SKM-1 treated with dmso at 0.1 percent for 144 hours (cell line): ENCODE results near the gene FLAD1.

Experiments used
- DNase-seq: peaks from one replicate; lab custom pipeline; 2025; ENCODE audit not compliant: unreplicated experiment; lab: John Stamatoyannopoulos, UW

The FLAD1 gene

DNA sequence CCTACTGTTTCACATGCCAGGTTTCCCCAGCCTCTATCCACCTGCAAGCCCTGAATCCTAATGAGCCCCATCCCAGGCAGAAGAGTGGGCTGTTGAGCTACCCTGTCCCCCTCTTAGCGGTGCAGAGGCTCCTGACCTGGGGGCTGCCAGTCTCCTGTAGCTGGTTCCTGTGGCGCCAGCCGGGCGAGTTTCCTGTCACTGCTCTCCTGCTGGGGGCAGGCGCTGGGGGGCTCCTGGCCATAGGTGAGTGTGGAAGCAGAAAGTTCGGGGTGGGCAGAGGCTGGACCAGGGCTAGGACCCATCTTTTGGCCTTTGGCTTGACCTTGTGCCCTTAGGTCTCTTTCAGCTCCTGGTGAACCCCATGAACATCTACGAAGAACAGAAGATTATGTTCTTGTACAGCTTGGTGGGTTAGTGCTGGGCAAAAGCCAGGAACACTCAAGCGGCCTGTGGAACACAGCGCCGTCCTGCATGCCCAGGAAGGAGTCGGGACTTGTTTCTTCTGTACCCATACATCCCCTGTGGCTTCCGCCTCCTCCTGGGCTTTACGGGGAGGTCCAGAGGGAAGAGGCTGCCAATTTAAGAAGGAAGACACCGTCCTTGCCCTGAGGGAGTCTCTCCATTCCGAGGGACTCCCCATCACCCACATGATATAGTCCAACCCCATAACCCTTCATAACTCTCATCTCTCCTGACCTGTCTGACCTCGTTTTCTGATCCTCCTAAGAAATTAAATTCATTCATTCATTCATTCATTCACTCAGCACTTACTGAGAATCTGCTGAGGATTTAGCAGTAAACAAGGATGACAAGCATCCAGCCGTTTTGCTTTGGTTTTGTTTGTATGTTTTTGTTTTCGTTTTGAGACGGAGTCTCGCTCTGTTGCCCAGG, 51.4 kb downstream of the FLAD1 start:
- no peak for DNase-seq

DNA sequence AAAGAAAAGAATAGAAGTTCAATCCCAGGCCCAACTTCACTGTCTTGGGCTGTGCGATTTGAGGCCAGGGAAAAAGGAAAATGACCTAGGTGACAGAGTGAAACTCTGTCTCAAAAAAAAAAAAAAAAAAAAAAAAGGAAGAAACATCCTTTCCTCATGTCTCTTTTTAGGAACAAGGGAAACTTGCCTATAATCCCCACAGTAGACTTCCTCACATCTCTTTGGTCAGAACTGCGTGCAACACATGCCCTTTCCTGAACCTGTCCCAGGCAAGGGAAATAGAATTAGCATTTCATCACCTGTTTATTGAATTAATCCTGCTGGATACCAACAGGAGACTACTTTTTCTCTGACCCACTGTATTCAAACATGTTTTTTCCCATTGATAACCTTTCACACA, 52.8 kb downstream of the FLAD1 start:
- no peak for DNase-seq

DNA sequence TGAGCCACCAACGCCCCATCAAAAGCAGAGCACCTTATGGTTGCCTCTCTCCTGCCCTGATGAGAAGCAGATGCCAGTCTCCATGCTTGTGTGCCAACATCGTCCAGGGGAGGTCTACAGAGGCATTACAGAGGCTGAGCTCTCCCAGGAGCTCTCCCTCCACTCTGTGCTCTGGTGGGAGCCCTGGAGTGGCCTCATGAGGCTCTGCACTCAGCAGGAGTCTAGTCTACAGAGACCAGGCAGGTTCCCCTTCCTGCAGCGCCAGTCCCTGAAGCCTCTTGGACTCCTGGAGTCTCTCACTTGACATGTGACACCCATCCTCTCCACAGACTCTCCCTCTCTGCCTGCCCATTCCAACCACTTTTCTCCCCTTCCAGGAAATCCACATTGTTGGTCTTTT, 53.9 kb downstream of the FLAD1 start:
- DNase-seq: no peak

DNA sequence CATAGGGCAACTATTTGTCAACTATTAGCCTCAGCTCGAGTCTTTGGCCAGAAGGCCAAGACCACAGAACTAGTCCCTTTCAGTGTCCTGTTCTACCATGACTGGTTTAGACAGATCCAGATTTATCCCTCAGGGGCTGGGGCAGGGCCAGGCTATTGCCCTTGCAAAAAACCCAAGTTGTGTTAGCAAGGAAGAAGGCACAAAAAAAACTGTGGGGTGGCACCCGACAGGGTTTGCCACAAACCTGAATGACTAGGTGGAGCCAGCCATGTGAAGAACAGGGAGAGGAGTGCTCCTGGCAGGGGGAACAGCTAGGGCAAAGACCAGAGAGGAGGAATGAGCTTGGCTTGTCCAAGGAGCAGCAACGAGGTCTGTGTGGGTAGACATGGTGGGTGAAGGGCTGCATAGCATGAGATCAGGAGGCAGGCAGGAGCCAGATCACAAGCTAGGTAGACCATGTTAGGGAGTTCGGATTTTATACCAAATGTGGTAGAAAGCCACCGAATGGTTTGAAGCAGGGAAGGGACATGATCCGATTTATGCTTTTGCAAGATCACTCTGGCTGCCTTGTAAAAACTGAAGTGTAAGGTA, 54.8 kb downstream of the FLAD1 start:
- no peak for DNase-seq

DNA sequence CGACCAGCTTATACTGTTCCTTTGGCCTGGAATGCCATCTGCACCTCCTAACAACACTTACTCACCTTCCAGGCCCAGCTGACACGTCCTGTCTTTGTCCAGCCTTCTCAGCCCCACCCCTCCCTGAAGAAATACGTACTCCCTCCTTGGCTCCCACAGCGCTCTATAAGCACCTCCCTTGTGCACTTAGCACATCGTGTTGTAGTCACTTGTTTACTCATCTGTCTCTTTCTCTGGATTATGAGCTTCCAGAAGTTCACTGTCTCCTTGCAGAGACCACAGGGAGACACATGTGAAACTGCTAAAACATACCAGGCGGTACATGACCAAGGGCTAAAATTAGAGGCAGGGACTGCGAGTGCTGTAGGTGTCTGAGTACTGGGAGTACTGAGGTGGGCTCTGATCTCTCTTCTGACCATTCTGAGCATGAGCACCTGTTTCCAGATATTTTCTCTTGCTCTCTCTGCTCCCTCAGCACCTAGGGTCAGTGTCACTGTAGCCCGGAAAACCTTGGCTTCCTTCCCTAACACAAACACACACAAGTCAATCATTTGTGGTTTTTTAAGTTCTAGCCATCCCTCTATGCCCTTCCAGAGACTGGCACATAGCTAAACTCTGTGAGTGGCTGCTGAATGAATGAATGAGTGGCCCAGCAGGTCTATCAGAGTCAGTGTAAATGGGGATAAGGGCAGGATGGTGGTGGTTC, 55.6 kb downstream of the FLAD1 start:
- no peak for DNase-seq

DNA sequence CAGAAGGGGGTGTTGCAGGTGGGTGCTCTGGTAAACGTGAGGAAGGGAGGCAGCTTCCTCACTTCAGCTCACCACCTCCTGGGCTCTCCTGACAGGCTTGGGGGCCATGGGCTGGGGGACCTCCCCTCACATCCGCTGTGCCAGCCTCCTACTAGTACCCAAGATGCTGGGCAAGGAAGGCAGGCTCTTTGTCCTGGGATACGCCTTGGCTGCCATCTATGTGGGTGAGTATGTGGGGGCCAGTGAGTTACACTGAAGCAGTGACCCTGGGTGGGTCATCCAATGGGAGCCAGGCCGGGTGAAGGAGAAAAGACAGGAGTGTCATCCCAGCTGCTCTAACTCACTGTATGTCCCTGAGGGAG, 56.1 kb downstream of the FLAD1 start:
- DNase-seq: no peak

DNA sequence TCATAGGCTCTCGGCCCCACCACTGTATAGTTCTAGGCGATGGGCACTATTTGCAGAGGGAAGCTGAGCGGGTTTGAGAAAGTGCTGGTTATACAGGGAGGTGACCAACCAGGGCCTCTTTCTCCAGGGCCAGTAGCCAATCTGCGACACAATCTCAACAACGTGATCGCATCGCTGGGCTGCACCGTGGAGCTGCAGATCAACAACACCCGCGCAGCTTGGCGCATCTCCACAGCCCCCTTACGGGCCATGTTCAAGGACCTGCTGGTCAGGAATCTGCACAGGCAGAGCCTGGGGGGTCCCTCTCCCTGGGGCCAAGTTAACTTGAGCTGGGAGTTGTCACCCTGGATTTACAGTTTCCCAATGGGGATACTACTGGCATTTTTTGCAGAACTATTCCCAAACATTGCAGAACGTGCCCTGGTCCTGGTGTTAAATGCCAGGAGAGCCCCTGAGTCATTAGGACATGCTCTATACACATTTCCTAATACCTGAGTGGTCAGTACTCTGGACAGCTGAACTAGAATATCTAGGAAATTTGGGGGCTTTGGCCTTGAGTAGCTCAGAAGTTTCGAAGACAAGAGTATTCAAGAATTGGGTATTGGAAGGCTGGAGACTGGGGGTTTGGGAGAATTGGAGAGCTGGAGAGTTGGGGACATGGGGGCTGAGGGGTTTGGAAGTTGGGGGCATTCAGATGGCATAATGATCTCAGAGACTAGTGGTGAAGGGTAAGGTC, 57.4 kb downstream of the FLAD1 start:
- no peak for DNase-seq
